GM19035 (cell line): ENCODE results near the gene FSTL4.

Experiments
- ATAC-seq: cut with Tn5 transposase; IDR thresholded peaks from one replicate; pipeline ENCODE4 v1.9.1; 2021; ENCODE audit not compliant: unreplicated experiment

FSTL4 gene

GRCh38 chr5:133391354-133392136 lies 220.8 kb downstream of the FSTL4 start:
- ATAC-seq: no peak

GRCh38 chr5:133390416-133391353 lies 221.7 kb downstream of the FSTL4 start:
- no peak for ATAC-seq

GRCh38 chr5:133389066-133389590 lies 223.2 kb downstream of the FSTL4 start:
- ATAC-seq: no peak

- ATAC-seq: no peak
Measured at GRCh38 chr5:133387621-133388020, 224.7 kb downstream of the FSTL4 start.

- ATAC-seq: no peak
Measured at GRCh38 chr5:133387091-133387490, 225.2 kb downstream of the FSTL4 start.

- ATAC-seq: no peak
Measured at GRCh38 chr5:133386662-133387061, 225.7 kb downstream of the FSTL4 start.

GRCh38 chr5:133385346-133385745 lies 227.0 kb downstream of the FSTL4 start:
- ATAC-seq: no peak

- ATAC-seq: no peak
Measured at GRCh38 chr5:133384903-133385302, 227.4 kb downstream of the FSTL4 start.

- no peak for ATAC-seq
Measured at GRCh38 chr5:133384120-133384855, 228.1 kb downstream of the FSTL4 start.

- ATAC-seq: no peak
Measured at GRCh38 chr5:133383580-133383939, 228.8 kb downstream of the FSTL4 start.

GRCh38 chr5:133382661-133383579 lies 229.4 kb downstream of the FSTL4 start:
- ATAC-seq: no peak

- ATAC-seq: no peak
Measured at GRCh38 chr5:133381571-133382365, 230.6 kb downstream of the FSTL4 start.

GRCh38 chr5:133381041-133381440 lies 231.3 kb downstream of the FSTL4 start:
- no peak for ATAC-seq

- no peak for ATAC-seq
Measured at GRCh38 chr5:133377736-133378135, 234.6 kb downstream of the FSTL4 start.

- no peak for ATAC-seq
Measured at GRCh38 chr5:133376986-133377385, 235.4 kb downstream of the FSTL4 start.

- no peak for ATAC-seq
Measured at GRCh38 chr5:133373121-133373870, 239.0 kb downstream of the FSTL4 start.

GRCh38 chr5:133372293-133372937 lies 239.9 kb downstream of the FSTL4 start:
- no peak for ATAC-seq
